Vagina (tissue), 2 donors: ENCODE data around the gene NCR1. TPM values are rescaled to one million over a fixed set of nuclear protein-coding genes. Genes with fewer than 3 reads are reported as not detected.

ENCODE experiments used
- DNase-seq, 2 donors: peaks; one replicate each; pipeline ENCODE4 v3.0.0-alpha.2; 2017; ENCODE audit errors: extremely low spot score in 2 of 2
- H3K27ac ChIP-seq: fragments of 200-600 bp; sonication (generic); one replicate; pipeline ENCODE4 v1.5.1; 2019
- H3K27me3 ChIP-seq: fragments of 200-600 bp; sonication (generic); one replicate; pipeline ENCODE4 v1.5.1; 2019
- H3K36me3 ChIP-seq, 2 donors: fragments of 200-600 bp; sonication (generic); one replicate each; pipeline ENCODE4 v1.5.1; 2017 to 2019
- H3K4me1 ChIP-seq: fragments of 200-600 bp; sonication (generic); one replicate; pipeline ENCODE4 v1.5.1; 2019
- H3K4me3 ChIP-seq, 2 donors: fragments of 200-600 bp; sonication (generic); 1 replicate in 1 of 2; 2 replicates in 1 of 2; pipeline ENCODE4 v1.5.1; 2016 to 2019
- H3K9me3 ChIP-seq: fragments of 200-600 bp; sonication (generic); one replicate; pipeline ENCODE4 v1.5.1; 2019
- POLR2A ChIP-seq, 2 donors: fragments of 450-650 bp; IDR thresholded peaks; one replicate each; pipeline ENCODE4 v1.6.1; 2017; ENCODE audit warnings: antibody characterized with exemption in 2 of 2, mild to moderate bottlenecking in 2 of 2, moderate library complexity in 2 of 2
- POLR2AphosphoS5 ChIP-seq, 2 donors: sonication (generic); formaldehyde crosslinking; IDR thresholded peaks; one replicate each; pipeline ENCODE4 v1.9.0; 2017; ENCODE audit warnings: antibody characterized with exemption in 2 of 2, mild to moderate bottlenecking in 2 of 2, low read depth in 1 of 2; ENCODE audit not compliant: insufficient read depth in 1 of 2
- intact Hi-C: fragments of 100-400 bp; cut with DNase I; formaldehyde crosslinking; loops from one replicate; pipeline ENCODE4 v1.15.1; 2023
- total RNA-seq: library from RNA; depleted of rRNA; stranded (reverse); fragments of >200 nt; gene quantifications from one replicate; pipeline ENCODE4 v1.2.3, GENCODE V29; 2016
- TF ChIP-seq, protein P1 (sequence below), 3 experiments: fragments of 450-650 bp in 2 of 3; fragments of 200-600 bp in 1 of 3; sonication (generic) in 1 of 3; IDR thresholded peaks; one replicate each; pipeline ENCODE4 v1.5.1; 2017 to 2019; ENCODE audit warnings: antibody characterized with exemption in 3 of 3, mild to moderate bottlenecking in 2 of 3, moderate library complexity in 2 of 3

Gene NCR1
- total RNA-seq, 1 donor from 2014 or later = 2.7 TPM

DNA sequence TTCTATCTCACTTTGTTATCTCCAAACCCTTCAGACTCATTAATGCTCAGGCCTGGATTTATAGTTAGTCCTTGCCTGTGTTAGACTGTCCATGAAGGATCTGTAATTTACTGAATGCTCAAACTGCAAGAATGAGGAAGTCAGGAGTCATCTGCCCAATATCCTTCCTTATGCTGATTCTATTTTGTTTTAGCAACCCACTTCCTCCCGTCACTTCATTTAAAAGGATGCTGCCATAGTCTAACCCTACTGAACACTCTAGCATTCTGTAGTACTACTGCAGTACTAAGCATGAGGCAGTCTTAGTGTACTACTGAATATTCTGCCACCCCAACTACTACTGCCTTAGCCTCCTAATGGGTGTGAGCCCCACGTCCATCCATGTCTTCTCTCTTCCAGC lies 30.4 kb upstream of the NCR1 start:
- no peaks in the 10 kb centered on the region for H3K36me3 ChIP-seq
- no peak overlapping the region for H3K27ac ChIP-seq
- H3K4me1 ChIP-seq = no peaks in the 10 kb centered on the region
- TF ChIP-seq, protein P1, sequence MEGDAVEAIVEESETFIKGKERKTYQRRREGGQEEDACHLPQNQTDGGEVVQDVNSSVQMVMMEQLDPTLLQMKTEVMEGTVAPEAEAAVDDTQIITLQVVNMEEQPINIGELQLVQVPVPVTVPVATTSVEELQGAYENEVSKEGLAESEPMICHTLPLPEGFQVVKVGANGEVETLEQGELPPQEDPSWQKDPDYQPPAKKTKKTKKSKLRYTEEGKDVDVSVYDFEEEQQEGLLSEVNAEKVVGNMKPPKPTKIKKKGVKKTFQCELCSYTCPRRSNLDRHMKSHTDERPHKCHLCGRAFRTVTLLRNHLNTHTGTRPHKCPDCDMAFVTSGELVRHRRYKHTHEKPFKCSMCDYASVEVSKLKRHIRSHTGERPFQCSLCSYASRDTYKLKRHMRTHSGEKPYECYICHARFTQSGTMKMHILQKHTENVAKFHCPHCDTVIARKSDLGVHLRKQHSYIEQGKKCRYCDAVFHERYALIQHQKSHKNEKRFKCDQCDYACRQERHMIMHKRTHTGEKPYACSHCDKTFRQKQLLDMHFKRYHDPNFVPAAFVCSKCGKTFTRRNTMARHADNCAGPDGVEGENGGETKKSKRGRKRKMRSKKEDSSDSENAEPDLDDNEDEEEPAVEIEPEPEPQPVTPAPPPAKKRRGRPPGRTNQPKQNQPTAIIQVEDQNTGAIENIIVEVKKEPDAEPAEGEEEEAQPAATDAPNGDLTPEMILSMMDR (IDR thresholded peaks at IDR 0.05) = no peak
- no peak for TF ChIP-seq POLR2AphosphoS5 (IDR thresholded peaks at IDR 0.05; ENCODE audit: insufficient read depth in 1 of 2, low read depth in 1 of 2)
- TF ChIP-seq POLR2A (IDR thresholded peaks at IDR 0.05) = no peak
- intact Hi-C loops = no loop called here
- H3K9me3 ChIP-seq = no peaks in the 10 kb centered on the region
- H3K4me3 ChIP-seq = no peak overlapping the region
- no peak for DNase-seq
- no peaks in the 10 kb centered on the region for H3K27me3 ChIP-seq

DNA sequence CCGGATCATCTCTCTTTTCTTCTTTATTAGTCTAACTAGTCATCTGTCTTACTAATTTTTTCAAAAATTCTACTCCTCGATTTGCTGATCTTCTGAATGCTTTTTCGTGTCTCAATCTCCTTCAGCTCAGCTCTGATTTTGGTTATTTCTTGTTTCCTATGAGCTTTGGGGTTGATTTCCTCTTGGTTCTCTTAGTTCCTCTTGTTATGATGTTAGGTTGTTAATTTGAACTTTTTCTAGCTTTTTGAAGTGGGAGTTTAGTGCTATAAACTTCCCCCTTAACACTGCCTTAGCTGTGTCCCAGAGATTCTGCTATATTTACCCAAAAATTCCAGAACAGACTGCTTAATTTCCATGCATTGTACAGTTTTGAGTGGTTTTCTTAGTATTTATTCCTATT lies 28.5 kb upstream of the NCR1 start:
- Histone ChIP-seq H3K4me3 (no peak overlapping the region), H3K27ac (no peak overlapping the region), H3K36me3 (no peaks in the 10 kb centered on the region), H3K9me3 (no peaks in the 10 kb centered on the region), H3K4me1 (no peaks in the 10 kb centered on the region), H3K27me3 (no peaks in the 10 kb centered on the region)
- no peak for DNase-seq
- TF ChIP-seq, protein P1 (IDR thresholded peaks at IDR 0.05) = no peak
- no peak for TF ChIP-seq POLR2AphosphoS5 (IDR thresholded peaks at IDR 0.05; ENCODE audit: insufficient read depth in 1 of 2, low read depth in 1 of 2)
- TF ChIP-seq POLR2A (IDR thresholded peaks at IDR 0.05) = no peak
- intact Hi-C loops = no loop called here

DNA sequence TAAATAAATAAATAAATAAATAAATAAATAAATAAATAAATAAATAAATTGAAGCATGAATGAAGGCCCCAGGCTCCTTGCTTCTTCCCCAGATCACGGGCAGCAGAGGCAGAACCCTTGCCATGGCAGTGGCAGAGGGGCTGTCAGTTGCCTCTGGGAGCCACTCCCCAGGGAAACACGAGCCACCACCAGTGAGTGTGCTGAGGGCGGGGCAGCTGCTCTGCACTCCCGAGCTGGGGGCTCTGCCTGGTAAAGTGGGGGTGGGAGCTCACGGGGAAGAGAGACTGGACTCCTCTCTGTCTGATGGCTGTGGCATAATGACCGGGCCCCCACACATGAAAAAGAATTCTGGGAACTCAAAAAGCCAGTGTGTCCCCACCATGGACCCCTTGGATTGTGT lies 24.1 kb upstream of the NCR1 start:
- no peaks in the 10 kb centered on the region for H3K27me3 ChIP-seq
- H3K36me3 ChIP-seq = no peaks in the 10 kb centered on the region
- no peak for DNase-seq
- TF ChIP-seq POLR2A (IDR thresholded peaks at IDR 0.05) (no peak), POLR2AphosphoS5 (IDR thresholded peaks at IDR 0.05; ENCODE audit: insufficient read depth in 1 of 2, low read depth in 1 of 2) (no peak)
- TF ChIP-seq, protein P1 (IDR thresholded peaks at IDR 0.05) = no peak
- no peaks in the 10 kb centered on the region for H3K4me1 ChIP-seq
- no peak overlapping the region for H3K27ac ChIP-seq
- intact Hi-C loops = no loop called here
- no peak overlapping the region for H3K4me3 ChIP-seq
- H3K9me3 ChIP-seq = no peaks in the 10 kb centered on the region

DNA sequence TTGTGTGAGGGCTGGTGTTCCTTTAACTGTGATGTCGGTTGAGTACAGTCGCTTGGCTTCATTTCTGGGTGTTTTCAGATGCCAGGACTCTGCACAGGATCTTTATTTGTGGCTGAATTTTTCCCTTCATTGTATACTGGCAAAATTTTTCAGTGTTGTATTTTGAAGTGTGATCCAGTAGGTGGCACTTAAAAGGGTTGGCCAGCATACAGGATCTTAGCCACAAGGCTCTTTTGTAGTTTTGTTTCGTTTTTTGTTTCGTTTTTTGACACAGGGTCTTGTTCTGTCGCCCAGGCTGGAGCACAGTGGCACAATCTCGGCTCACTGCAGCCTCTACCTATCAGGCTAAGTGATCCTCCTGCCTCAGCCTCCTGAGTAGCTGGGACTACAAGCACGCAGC lies 23.2 kb upstream of the NCR1 start:
- no peak overlapping the region for H3K4me3 ChIP-seq
- no peaks in the 10 kb centered on the region for H3K36me3 ChIP-seq
- TF ChIP-seq, protein P1 (IDR thresholded peaks at IDR 0.05) = no peak
- TF ChIP-seq POLR2A (IDR thresholded peaks at IDR 0.05) = no peak
- no peak for TF ChIP-seq POLR2AphosphoS5 (IDR thresholded peaks at IDR 0.05; ENCODE audit: insufficient read depth in 1 of 2, low read depth in 1 of 2)
- H3K27ac ChIP-seq = no peak overlapping the region
- intact Hi-C loops = no loop called here
- no peaks in the 10 kb centered on the region for H3K27me3 ChIP-seq
- no peaks in the 10 kb centered on the region for H3K4me1 ChIP-seq
- no peaks in the 10 kb centered on the region for H3K9me3 ChIP-seq
- no peak for DNase-seq

DNA sequence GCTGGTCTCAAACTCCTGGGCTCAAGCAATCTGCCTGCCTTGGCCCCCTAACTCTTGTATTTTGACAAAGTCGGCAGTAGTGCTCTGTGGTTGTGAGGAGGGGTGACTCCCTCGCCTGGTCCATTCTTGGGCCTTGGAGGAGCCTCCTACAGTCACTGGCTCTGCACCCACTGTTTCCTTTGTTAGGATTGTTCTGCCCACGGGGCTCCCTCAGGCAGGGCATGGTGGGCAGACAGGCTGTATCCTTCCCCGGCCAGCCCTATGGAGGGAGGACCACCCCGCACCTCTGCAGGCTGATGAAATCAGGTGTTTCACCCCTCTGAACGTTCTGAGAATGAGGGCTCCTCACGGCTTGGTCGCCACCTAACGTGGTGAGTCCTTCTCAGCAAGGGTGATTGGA lies 22.7 kb upstream of the NCR1 start:
- intact Hi-C loops = no loop called here
- TF ChIP-seq POLR2A (IDR thresholded peaks at IDR 0.05) (no peak), POLR2AphosphoS5 (IDR thresholded peaks at IDR 0.05; ENCODE audit: insufficient read depth in 1 of 2, low read depth in 1 of 2) (no peak)
- TF ChIP-seq, protein P1 (IDR thresholded peaks at IDR 0.05) = no peak
- H3K4me1 ChIP-seq = no peaks in the 10 kb centered on the region
- H3K4me3 ChIP-seq = no peak overlapping the region
- no peaks in the 10 kb centered on the region for H3K36me3 ChIP-seq
- DNase-seq = no peak
- no peaks in the 10 kb centered on the region for H3K9me3 ChIP-seq
- no peak overlapping the region for H3K27ac ChIP-seq
- H3K27me3 ChIP-seq = no peaks in the 10 kb centered on the region
